Keratinocyte (primary cell): ENCODE data around the gene MYL12B. TPM values are rescaled to one million over a fixed set of nuclear protein-coding genes. Genes with fewer than 3 reads are reported as not detected.

Source experiments
- DNase-seq: peaks from one replicate; pipeline ENCODE4 v3.0.0-alpha.2; 2011; ENCODE audit warnings: low read depth, missing footprints, low spot score
- FAIRE-seq: peaks from 2 replicates; lab custom pipeline; 2011; peaks lifted over from hg19 to GRCh38; lab: Jason Lieb, UNC
- H2AFZ ChIP-seq: 2 replicates; pipeline ENCODE4 v1.6.0; 2012; ENCODE audit warnings: low read length, control low read depth, inconsistent platforms; ENCODE audit not compliant: control insufficient read depth
- H3K27ac ChIP-seq: 2 replicates; pipeline ENCODE4 v1.5.1; 2011; ENCODE audit warnings: low read length; ENCODE audit not compliant: control insufficient read depth, insufficient read depth
- H3K27me3 ChIP-seq: 3 replicates; pipeline ENCODE4 v1.6.0; 2011; ENCODE audit warnings: low read length; ENCODE audit not compliant: control insufficient read depth, insufficient read depth; ENCODE audit errors: extremely low read depth
- H3K36me3 ChIP-seq, 2 experiments: 2 replicates in 1 of 2; 3 replicates in 1 of 2; pipeline ENCODE4 v1.5.1; 2011; ENCODE audit warnings: low read length in 2 of 2, mild to moderate bottlenecking in 1 of 2; ENCODE audit not compliant: control insufficient read depth in 2 of 2, insufficient read depth in 2 of 2; ENCODE audit errors: extremely low read depth in 1 of 2
- H3K4me1 ChIP-seq: 3 replicates; pipeline ENCODE4 v1.5.1; 2011; ENCODE audit warnings: low read length; ENCODE audit not compliant: control insufficient read depth, insufficient read depth; ENCODE audit errors: extremely low read depth
- H3K4me2 ChIP-seq: 3 replicates; pipeline ENCODE4 v1.6.0; 2011; ENCODE audit warnings: low read depth, low read length; ENCODE audit not compliant: control insufficient read depth, insufficient read depth; ENCODE audit errors: extremely low read depth
- H3K4me3 ChIP-seq, 3 experiments: fragments of 200-600 bp in 1 of 3; sonication (generic) in 1 of 3; 2 replicates in 2 of 3; 3 replicates in 1 of 3; pipeline ENCODE4 v1.5.1; 2011 to 2016; ENCODE audit warnings: low read length in 3 of 3, mild to moderate bottlenecking in 3 of 3, control low read depth in 2 of 3, inconsistent platforms in 1 of 3, low read depth in 1 of 3, mixed read lengths in 1 of 3, mixed run types in 1 of 3, moderate library complexity in 1 of 3; ENCODE audit not compliant: control insufficient read depth in 2 of 3, insufficient read depth in 2 of 3; ENCODE audit errors: extremely low read depth in 1 of 3
- H3K79me2 ChIP-seq: 2 replicates; pipeline ENCODE4 v1.6.0; 2012; ENCODE audit warnings: low read length; ENCODE audit not compliant: control insufficient read depth, insufficient read depth
- H3K9ac ChIP-seq: 3 replicates; pipeline ENCODE4 v1.6.0; 2011; ENCODE audit warnings: low read length; ENCODE audit not compliant: control insufficient read depth, insufficient read depth; ENCODE audit errors: extremely low read depth
- H3K9me1 ChIP-seq: 3 replicates; pipeline ENCODE4 v1.6.0; 2011; ENCODE audit warnings: low read length; ENCODE audit not compliant: control insufficient read depth, insufficient read depth; ENCODE audit errors: extremely low read depth
- H3K9me3 ChIP-seq: 2 replicates; pipeline ENCODE4 v1.5.1; 2012; ENCODE audit warnings: low read depth, low read length; ENCODE audit not compliant: control insufficient read depth
- H4K20me1 ChIP-seq: 3 replicates; pipeline ENCODE4 v1.6.0; 2011; ENCODE audit warnings: low read length; ENCODE audit not compliant: control insufficient read depth, insufficient read depth; ENCODE audit errors: extremely low read depth
- CTCF ChIP-seq, 3 experiments: IDR thresholded peaks in 1 of 3; conservative IDR thresholded peaks in 1 of 3; optimal IDR thresholded peaks in 1 of 3; 2 replicates in 2 of 3; 3 replicates in 1 of 3; pipeline versions ENCODE3 to v1.5.1; 2011; ENCODE audit warnings: low read length in 3 of 3, mild to moderate bottlenecking in 3 of 3, moderate library complexity in 2 of 3, control low read depth in 1 of 3, inconsistent platforms in 1 of 3; ENCODE audit not compliant: insufficient read depth in 2 of 3; ENCODE audit errors: extremely low read depth in 1 of 3
- EZH2 ChIP-seq: IDR thresholded peaks from one replicate; pipeline ENCODE4 v1.6.1; 2012; ENCODE audit warnings: inconsistent platforms, mild to moderate bottlenecking, low read length, moderate library complexity
- dilution Hi-C: fragments of 300-500 bp; cut with MboI; formaldehyde crosslinking; loops from one replicate; pipeline ENCODE4 v1.7.0; 2020; ENCODE audit warnings: low sequenced_read_pairs; ENCODE audit not compliant: extremely low pct_ligation_motif_present
- polyA plus RNA-seq, 5 experiments: library from polyadenylated mRNA; depleted of rRNA in 3 of 5; stranded (reverse) in 3 of 5; stranded (forward) in 1 of 5; unstranded in 1 of 5; fragments of >200 nt; gene quantifications; 1 replicate in 1 of 5; 2 replicates in 3 of 5; 3 replicates in 1 of 5; pipeline versions ENCODE4 v1.2.1 to v1.2.3, GENCODE V29; 2011 to 2012; ENCODE audit warnings: missing spikeins in 2 of 5, low read depth in 1 of 5, low replicate concordance in 1 of 5

MYL12B gene
- polyA plus RNA-seq, 1 donor (not counting 4 experiments of a cell fraction or from before 2014, with no cell fraction given): 1,224 TPM

DNA sequence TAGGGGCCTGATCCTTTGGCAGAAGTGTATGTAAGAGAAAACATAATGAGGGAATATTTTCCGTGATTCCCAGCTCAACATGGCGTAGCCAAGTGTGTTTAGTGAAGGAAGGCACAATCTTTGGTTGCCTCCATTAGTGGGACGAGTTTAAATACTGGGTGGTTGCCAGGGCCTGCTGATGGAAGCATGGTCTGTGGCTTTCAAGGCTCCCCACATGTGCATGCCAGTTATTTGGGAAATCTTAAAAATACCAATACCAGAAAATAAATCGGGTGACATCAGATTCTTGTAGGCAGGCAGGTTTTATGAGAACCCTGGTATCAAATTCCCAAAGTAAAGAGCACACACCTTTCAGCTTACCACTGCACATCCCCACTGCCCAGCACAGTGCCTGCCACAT is 7.2 kb upstream of the MYL12B start:
- FAIRE-seq: no peak
- dilution Hi-C loops: no loop called here
- H3K79me2 ChIP-seq: peaks cover 50% of the 10 kb centered on the region

DNA sequence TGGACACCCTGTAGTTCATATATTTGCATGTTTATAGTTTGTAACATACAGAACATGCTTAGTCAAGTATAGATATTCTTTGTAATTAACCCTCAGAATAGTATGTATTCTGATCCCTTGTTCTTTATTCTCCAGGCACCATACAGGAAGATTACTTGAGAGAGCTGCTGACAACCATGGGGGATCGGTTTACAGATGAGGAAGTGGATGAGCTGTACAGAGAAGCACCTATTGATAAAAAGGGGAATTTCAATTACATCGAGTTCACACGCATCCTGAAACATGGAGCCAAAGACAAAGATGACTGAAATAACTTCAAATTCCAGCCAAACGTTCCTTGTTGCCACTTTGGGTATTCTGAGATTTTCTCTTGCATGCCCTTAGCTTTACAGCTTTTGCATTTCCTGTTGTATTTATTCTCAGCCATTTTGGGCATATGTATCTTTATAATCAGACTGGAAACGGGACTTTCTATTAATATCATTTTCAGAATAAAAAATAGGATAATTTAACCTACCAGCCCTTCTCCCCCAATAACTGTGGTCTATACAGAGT is 6.2 kb upstream of the MYL12B start:
- no peak overlapping the region for H3K9ac ChIP-seq

More for the DNA sequence above, 7.2 kb upstream of the MYL12B start:
- Histone ChIP-seq H3K27ac (no peak overlapping the region), H3K9me3 (no peaks in the 10 kb centered on the region), H3K36me3 (peaks cover 12 to 47% of the 10 kb centered on the region in 2 experiments), H4K20me1 (peaks cover 8% of the 10 kb centered on the region), H3K4me1 (peaks cover 17% of the 10 kb centered on the region), H3K4me3 (no peak overlapping the region), H2AFZ (no peak overlapping the region), H3K9me1 (peaks cover 6% of the 10 kb centered on the region), H3K27me3 (no peaks in the 10 kb centered on the region), H3K9ac (no peak overlapping the region), H3K4me2 (no peak overlapping the region)
- TF ChIP-seq CTCF (optimal IDR thresholded peaks at IDR 0.05 in 1 of 3, IDR thresholded peaks at IDR 0.05 in 1 of 3, conservative IDR thresholded peaks at IDR 0.05 in 1 of 3; ENCODE audit: extremely low read depth in 1 of 3, insufficient read depth in 2 of 3, low read length in 3 of 3) (no peak), EZH2 (no peak)
- no peak for DNase-seq

More for the DNA sequence above, 6.2 kb upstream of the MYL12B start:
- Histone ChIP-seq H3K27ac (no peak overlapping the region), H3K79me2 (peaks cover 41% of the 10 kb centered on the region), H3K4me1 (peaks cover 13% of the 10 kb centered on the region), H3K4me2 (no peak overlapping the region), H3K4me3 (no peak overlapping the region), H2AFZ (no peak overlapping the region), H3K36me3 (peaks cover 11 to 41% of the 10 kb centered on the region in 2 experiments), H3K9me1 (peaks cover 6% of the 10 kb centered on the region), H4K20me1 (peaks cover 4% of the 10 kb centered on the region), H3K27me3 (no peaks in the 10 kb centered on the region), H3K9me3 (no peaks in the 10 kb centered on the region)
- DNase-seq (no peak), FAIRE-seq (no peak)
- dilution Hi-C loops: no loop called here
- TF ChIP-seq CTCF (optimal IDR thresholded peaks at IDR 0.05 in 1 of 3, IDR thresholded peaks at IDR 0.05 in 1 of 3, conservative IDR thresholded peaks at IDR 0.05 in 1 of 3; ENCODE audit: extremely low read depth in 1 of 3, insufficient read depth in 2 of 3, low read length in 3 of 3) (no peak), EZH2 (no peak)
